ENCODE measurements around the gene ARHGDIA. TPM values are rescaled to one million over a fixed set of nuclear protein-coding genes. Genes with fewer than 3 reads are reported as not detected.
A peak's percentile ranks its signal among the peaks of the same experiment; 100 is the strongest.

ARHGDIA gene
- total and polyA plus RNA-seq, 8 donors, result 57.1 to 435 (median 151) TPM

DNA sequence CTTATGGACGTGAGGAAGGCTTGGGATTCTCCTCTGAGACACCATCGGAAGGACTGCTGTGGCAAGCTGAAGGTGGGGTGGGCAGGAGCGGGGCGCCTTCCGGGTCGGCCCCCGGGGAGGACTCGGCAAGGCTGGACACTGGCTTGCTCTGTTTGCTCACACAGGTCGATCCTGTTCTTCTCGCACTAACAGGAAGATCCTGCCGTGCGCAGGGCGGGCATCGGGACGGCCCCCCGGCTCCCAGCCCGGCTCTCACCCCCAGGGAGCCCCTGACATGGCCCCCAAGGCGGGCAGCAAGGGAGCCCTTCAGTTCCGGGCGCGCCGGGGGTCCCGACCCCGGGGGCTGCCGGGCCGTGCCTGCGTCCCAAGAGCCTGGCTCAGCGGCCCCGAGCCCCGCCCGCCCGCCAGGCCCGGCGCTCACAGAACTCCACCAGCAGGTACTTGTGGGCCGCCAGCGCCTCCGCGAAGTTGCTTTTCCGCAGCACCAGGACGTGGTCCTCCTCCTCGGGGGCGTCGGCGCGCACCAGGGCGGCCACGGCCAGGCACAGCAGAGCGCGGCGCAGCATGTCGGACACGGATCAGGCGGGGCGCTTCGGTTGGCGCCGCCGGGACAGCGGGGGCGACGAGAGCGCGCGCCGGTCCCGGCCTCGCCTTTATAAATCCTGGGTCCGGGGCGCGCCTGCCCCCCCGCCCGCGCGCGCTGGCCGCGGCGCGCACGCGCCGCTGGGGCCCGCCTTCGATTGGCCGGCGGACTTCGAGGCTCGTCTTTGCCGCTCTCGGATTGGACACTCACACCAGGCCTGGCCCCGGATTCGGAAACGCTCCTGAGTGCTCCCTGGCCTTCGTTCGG is 11.0 kb downstream of the ARHGDIA start, which contains the start of gene P4HB:
Gene P4HB (minus strand): TSS at position 630 of the 850 bp plus-strand sequence. CDS start 64 bp downstream, at position 566.
- Histone ChIP-seq H3K9me3 (no peaks in the 10 kb centered on the region), H3K4me3 (peak within 1 kb of the TSS; percentile 98 to 100 (median 98)), H3K27me3 (no peaks in the 10 kb centered on the region), H3K27ac (peak within 1 kb of the TSS; percentile 92 to 99 (median 99)), H3K4me1 (peaks cover 52 to 86% (median 84%) of the 10 kb centered on the region in 4 donors), H3K36me3 (peaks cover 25 to 50% (median 45%) of the 10 kb centered on the region in 4 donors)
- WGBS, 5 donors, result 0 to 1% (median 0%) methylated on average over 29 to 95 of the region's 95 CpGs
- intact Hi-C loops (cut with DNase I; ENCODE audit: low total_unique reads), result no loop called here
- DNase-seq, result no peak
- TF ChIP-seq POLR2AphosphoS5 (IDR thresholded peaks at IDR 0.05) (peak in 2 of 3 donors; percentile 87 to 94), POLR2A (IDR thresholded peaks at IDR 0.05) (no peak)

DNA sequence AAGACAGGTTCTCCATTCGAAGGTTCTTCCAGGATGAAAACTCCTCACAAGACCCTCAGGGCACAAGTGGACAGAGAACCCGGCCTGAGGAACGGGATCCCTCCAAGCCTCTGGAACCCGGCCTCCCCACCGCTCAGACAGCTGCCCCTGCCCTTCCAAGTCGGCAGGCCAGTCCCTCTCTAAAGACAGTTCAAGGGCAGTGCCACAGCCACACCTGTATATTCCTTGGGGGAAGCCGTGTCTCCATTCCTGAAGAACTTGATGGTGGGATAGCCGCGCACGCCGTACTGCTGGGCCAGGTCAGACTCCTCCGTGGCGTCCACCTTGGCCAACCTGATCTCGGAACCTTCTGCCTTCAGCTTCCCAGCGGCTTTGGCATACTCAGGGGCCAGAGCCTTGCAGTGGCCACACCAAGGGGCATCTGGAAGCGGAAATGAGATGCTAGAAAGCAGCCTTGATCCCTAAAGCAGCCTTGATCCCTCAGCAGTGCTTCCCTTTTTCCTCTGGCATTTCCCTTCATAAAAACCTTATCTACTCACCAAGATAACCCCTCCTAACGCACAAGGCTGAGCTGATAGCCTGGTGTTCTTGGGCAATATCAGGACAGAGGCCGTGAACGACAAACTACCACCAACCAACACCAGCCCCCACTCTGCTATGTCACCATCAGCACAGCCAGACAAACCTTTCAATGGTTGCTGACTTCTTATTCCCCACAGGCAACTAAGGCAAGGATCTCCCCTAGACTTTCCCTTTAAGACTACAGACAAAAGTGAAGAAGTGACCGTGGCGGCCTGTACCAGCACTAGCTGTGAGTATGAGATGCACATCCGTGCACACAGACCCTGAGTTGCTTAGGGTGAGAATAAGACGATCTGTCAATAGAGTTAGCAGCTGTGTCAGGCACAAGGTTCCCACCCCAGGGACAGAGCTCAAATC is 11.9 kb downstream of the ARHGDIA start:
- Histone ChIP-seq H3K9me3 (no peaks in the 10 kb centered on the region), H3K27me3 (no peaks in the 10 kb centered on the region), H3K4me1 (peaks cover 50 to 88% (median 85%) of the 10 kb centered on the region in 4 donors), H3K4me3 (peak overlapping the region; percentile 98 to 100 (median 98)), H3K27ac (peak overlapping the region; percentile 92 to 99 (median 99)), H3K36me3 (peaks cover 34 to 59% (median 52%) of the 10 kb centered on the region in 4 donors)
- DNase-seq, result peak in 1 of 2 donors; percentile 38
- WGBS, 5 donors, result 22 to 51% (median 33%) methylated on average over 21 to 23 of the region's 23 CpGs
- intact Hi-C loops (cut with DNase I; ENCODE audit: low total_unique reads), result no loop called here
- TF ChIP-seq, protein P1, sequence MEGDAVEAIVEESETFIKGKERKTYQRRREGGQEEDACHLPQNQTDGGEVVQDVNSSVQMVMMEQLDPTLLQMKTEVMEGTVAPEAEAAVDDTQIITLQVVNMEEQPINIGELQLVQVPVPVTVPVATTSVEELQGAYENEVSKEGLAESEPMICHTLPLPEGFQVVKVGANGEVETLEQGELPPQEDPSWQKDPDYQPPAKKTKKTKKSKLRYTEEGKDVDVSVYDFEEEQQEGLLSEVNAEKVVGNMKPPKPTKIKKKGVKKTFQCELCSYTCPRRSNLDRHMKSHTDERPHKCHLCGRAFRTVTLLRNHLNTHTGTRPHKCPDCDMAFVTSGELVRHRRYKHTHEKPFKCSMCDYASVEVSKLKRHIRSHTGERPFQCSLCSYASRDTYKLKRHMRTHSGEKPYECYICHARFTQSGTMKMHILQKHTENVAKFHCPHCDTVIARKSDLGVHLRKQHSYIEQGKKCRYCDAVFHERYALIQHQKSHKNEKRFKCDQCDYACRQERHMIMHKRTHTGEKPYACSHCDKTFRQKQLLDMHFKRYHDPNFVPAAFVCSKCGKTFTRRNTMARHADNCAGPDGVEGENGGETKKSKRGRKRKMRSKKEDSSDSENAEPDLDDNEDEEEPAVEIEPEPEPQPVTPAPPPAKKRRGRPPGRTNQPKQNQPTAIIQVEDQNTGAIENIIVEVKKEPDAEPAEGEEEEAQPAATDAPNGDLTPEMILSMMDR (IDR thresholded peaks at IDR 0.05), result no peak
- TF ChIP-seq EP300 (IDR thresholded peaks at IDR 0.05) (no peak), POLR2A (IDR thresholded peaks at IDR 0.05) (no peak), POLR2AphosphoS5 (IDR thresholded peaks at IDR 0.05) (no peak)

DNA sequence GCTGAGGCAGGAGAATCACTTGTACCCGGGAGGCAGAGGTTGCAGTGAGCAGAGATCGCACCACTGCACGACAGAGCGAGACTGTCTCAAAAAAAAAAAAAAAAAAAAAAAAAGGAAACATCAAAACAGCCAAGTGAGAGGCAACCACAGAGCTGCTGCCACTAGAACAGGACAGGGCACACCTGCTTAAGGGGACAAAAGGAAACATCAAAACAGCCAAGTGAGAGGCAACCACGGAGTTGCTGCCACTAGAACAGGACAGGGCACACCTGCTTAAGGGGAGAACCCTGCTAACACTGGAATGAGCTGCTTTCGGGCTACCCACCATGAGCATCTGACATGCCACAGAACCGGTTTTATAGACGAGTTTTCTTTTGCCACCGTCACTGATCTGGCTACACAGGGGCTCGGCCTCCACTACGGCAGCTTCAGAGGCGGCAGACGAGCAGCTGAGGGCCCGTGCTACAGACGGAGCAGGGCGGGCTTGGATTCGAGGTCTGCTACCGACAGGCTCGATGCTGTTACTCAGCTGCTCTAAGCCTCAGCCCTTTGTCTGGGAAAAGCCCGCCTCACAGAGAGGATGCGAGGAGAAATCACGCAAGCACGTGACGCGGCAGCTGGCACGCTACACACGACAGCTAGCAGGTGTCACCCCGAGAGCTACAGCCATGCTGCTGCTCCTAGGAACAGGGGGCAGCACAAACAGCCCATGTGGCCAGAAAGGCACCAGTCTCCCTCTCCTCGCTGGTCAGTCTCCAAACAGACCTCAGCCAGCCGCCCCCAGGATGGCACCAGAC is 12.8 kb downstream of the ARHGDIA start:
- peaks cover 43 to 63% (median 60%) of the 10 kb centered on the region in 4 donors for H3K36me3 ChIP-seq
- H3K27ac ChIP-seq, result peak overlapping the region in 4 of 5 donors; percentile 92 to 99 (median 98)
- 32 to 66% (median 48%) methylated on average over 17 to 30 of the region's 30 CpGs for WGBS, 5 donors
- no peak for DNase-seq
- H3K4me3 ChIP-seq, result peak overlapping the region; percentile 98 to 100 (median 98)
- no peaks in the 10 kb centered on the region for H3K9me3 ChIP-seq
- intact Hi-C loops (cut with DNase I; ENCODE audit: low total_unique reads), result no loop called here
- H3K4me1 ChIP-seq, result peaks cover 50 to 85% (median 80%) of the 10 kb centered on the region in 4 donors
- TF ChIP-seq POLR2A (IDR thresholded peaks at IDR 0.05), result no peak
- no peak for TF ChIP-seq EP300 (IDR thresholded peaks at IDR 0.05)
- no peak for TF ChIP-seq POLR2AphosphoS5 (IDR thresholded peaks at IDR 0.05)
- TF ChIP-seq, protein P1 (IDR thresholded peaks at IDR 0.05), result no peak
- no peaks in the 10 kb centered on the region for H3K27me3 ChIP-seq

DNA sequence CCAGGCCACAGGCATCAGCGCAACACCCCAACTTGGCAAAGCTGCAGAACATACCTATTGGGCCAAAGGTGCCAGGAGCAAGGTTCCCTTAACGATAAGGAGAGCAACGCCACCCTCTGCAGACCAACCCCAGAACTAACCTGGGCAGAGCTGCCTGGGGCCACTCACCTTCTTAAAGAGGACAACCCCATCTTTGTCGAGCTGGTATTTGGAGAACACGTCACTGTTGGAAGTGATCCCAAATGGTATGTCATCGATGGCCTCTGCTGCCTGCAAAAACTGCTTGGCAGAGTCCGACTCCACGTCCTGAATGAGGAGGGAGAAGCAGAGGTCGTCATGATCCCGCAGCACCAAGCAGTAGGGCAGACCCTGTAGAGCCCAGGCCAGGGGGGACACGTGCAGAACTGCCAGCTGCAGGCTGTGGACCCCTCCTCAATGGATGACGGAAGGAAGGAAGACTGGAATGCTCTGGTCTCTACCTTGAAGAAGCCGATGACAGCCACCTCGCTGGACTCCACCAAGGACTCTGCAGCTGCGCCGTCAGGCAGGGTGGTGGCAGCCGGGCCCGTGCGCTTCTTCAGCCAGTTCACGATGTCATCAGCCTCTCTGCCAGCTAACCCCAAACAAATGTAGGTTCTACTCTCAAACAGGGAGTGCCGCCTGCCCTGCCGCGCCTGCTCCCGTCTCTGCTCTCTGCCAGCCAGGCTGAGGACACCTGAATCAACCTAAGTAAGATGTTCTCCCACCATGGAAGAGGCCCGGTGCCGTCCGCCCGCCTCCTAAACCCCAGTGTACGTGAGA is 16.0 kb downstream of the ARHGDIA start:
- peak overlapping the region in 1 of 4 donors; percentile 13 for H3K4me3 ChIP-seq
- peaks cover 72 to 91% (median 89%) of the 10 kb centered on the region in 4 donors for H3K36me3 ChIP-seq
- no peak for TF ChIP-seq EP300 (IDR thresholded peaks at IDR 0.05)
- TF ChIP-seq POLR2AphosphoS5 (IDR thresholded peaks at IDR 0.05), result peak in 1 of 3 donors; percentile 69
- no peak for TF ChIP-seq POLR2A (IDR thresholded peaks at IDR 0.05)
- TF ChIP-seq, protein P1 (IDR thresholded peaks at IDR 0.05), result peak in 3 of 7 experiments; percentile 15 to 46 (median 17)
- H3K27ac ChIP-seq, result peak overlapping the region in 4 of 5 donors; percentile 29 to 64 (median 46)
- DNase-seq, result peak in 1 of 2 donors; percentile 81
- no peaks in the 10 kb centered on the region for H3K27me3 ChIP-seq
- H3K4me1 ChIP-seq, result peaks cover 31 to 63% (median 61%) of the 10 kb centered on the region in 4 donors
- intact Hi-C loops (cut with DNase I; ENCODE audit: low total_unique reads), result no loop called here
- 39 to 61% (median 46%) methylated on average over 23 to 29 of the region's 29 CpGs for WGBS, 5 donors
- no peaks in the 10 kb centered on the region for H3K9me3 ChIP-seq
